Endodermal cell (in vitro differentiated cells): Measurements from ENCODE around the gene NEDD4L. TPM values are rescaled to one million over a fixed set of nuclear protein-coding genes. Genes with fewer than 3 reads are reported as not detected.

Experiments used
- DNase-seq: peaks from one replicate; pipeline ENCODE4 v3.0.0-alpha.2; 2017
- H3K27ac ChIP-seq: 2 replicates; pipeline ENCODE4 v1.5.1; 2013; ENCODE audit warnings: mild to moderate bottlenecking, low read depth, low read length, moderate library complexity
- H3K27me3 ChIP-seq: 2 replicates; pipeline ENCODE4 v1.6.1; 2013; ENCODE audit warnings: mild to moderate bottlenecking, low read length, moderate library complexity; ENCODE audit not compliant: insufficient read depth, control insufficient read depth, poor library complexity, severe bottlenecking
- H3K36me3 ChIP-seq: 2 replicates; pipeline ENCODE4 v1.7.0; 2013; ENCODE audit warnings: mild to moderate bottlenecking, low read length, moderate library complexity; ENCODE audit not compliant: control insufficient read depth, insufficient read depth
- H3K4me1 ChIP-seq: one replicate; pipeline ENCODE4 v1.7.0; 2013; ENCODE audit warnings: low read length; ENCODE audit not compliant: control insufficient read depth, insufficient read depth
- H3K4me3 ChIP-seq: 2 replicates; pipeline ENCODE4 v1.5.1; 2013; ENCODE audit warnings: mild to moderate bottlenecking, low read length, moderate library complexity
- H3K9ac ChIP-seq: 2 replicates; pipeline ENCODE4 v1.6.1; 2013; ENCODE audit warnings: mild to moderate bottlenecking, low read length, moderate library complexity; ENCODE audit not compliant: poor library complexity, severe bottlenecking; ENCODE audit errors: extremely low read depth
- H3K9me3 ChIP-seq: 2 replicates; pipeline ENCODE4 v1.6.1; 2013; ENCODE audit warnings: mild to moderate bottlenecking, low read length, moderate library complexity; ENCODE audit not compliant: control insufficient read depth
- H3K27ac Mint-ChIP-seq: 2 replicates; pipeline ENCODE4 v1.8.0; 2020; ENCODE audit warnings: mixed read lengths
- H3K27me3 Mint-ChIP-seq: 2 replicates; pipeline ENCODE4 v1.8.0; 2021; ENCODE audit warnings: mild to moderate bottlenecking, mixed read lengths; ENCODE audit not compliant: insufficient read depth
- H3K36me3 Mint-ChIP-seq: 2 replicates; pipeline ENCODE4 v1.8.0; 2020; ENCODE audit warnings: low read depth, mixed read lengths
- H3K4me1 Mint-ChIP-seq: 2 replicates; pipeline ENCODE4 v1.8.0; 2020; ENCODE audit warnings: mixed read lengths
- H3K4me3 Mint-ChIP-seq: 2 replicates; pipeline ENCODE4 v1.8.0; 2020; ENCODE audit warnings: mild to moderate bottlenecking, moderate library complexity, mixed read lengths
- H3K9me3 Mint-ChIP-seq: 2 replicates; pipeline ENCODE4 v1.8.0; 2020; ENCODE audit warnings: mild to moderate bottlenecking, mixed read lengths
- CTCF ChIP-seq: fragments of 200-600 bp; sonication (generic); conservative IDR thresholded peaks from 2 replicates; pipeline ENCODE4 v1.5.0; 2021; ENCODE audit warnings: antibody characterized with exemption, mild to moderate bottlenecking
- WGBS, 2 experiments: methylation state at CpG; one replicate each; pipeline versions ENCODE4 v1.1.5 to v1.1.7; 2013; ENCODE audit warnings: missing lambda C conversion rate in 2 of 2, mixed read lengths in 1 of 2; ENCODE audit not compliant: insufficient coverage in 1 of 2, insufficient read length in 1 of 2; 5-methylcytosine and 5-hydroxymethylcytosine counted together
- total RNA-seq, 2 donors: library from RNA; stranded (reverse); fragmentation: NEBNext Ultra II Directional in 1 of 2; extraction: Animal tissue kit (Norgen Biotek cat#: 25700) in 1 of 2; gene quantifications; 2 replicates in 1 of 2; 3 replicates in 1 of 2; pipeline ENCODE4 v1.2.1, GENCODE V29; 2021

NEDD4L gene
- total RNA-seq, 2 donors from 2014 or later, result 70.5 to 75.3 TPM

GRCh38 chr18:58104096-58104495 lies 60.1 kb downstream of the NEDD4L start:
- Mint-ChIP-seq H3K27me3 (peaks cover 1% of the 10 kb centered on the region), H3K4me1 (peaks cover 54% of the 10 kb centered on the region), H3K36me3 (peaks cover 8% of the 10 kb centered on the region), H3K4me3 (no peak overlapping the region), H3K27ac (no peak overlapping the region), H3K9me3 (no peaks in the 10 kb centered on the region)
- Histone ChIP-seq H3K9ac (no peak overlapping the region), H3K27me3 (no peaks in the 10 kb centered on the region), H3K4me3 (no peak overlapping the region), H3K9me3 (no peaks in the 10 kb centered on the region), H3K27ac (no peak overlapping the region), H3K4me1 (peaks cover 11% of the 10 kb centered on the region), H3K36me3 (no peaks in the 10 kb centered on the region)
- peak; percentile 29 for DNase-seq
- TF ChIP-seq CTCF, result no peak
- 87 to 88% methylated on average over 9 to 12 of the region's 12 CpGs for WGBS, 2 experiments

GRCh38 chr18:58105206-58105887 lies 61.3 kb downstream of the NEDD4L start:
- Histone ChIP-seq H3K9ac (no peak overlapping the region), H3K27ac (no peak overlapping the region), H3K4me1 (peaks cover 11% of the 10 kb centered on the region), H3K9me3 (no peaks in the 10 kb centered on the region), H3K27me3 (no peaks in the 10 kb centered on the region), H3K36me3 (no peaks in the 10 kb centered on the region), H3K4me3 (no peak overlapping the region)
- Mint-ChIP-seq H3K9me3 (no peaks in the 10 kb centered on the region), H3K27ac (no peak overlapping the region), H3K27me3 (peaks cover 7% of the 10 kb centered on the region), H3K4me1 (peaks cover 44% of the 10 kb centered on the region), H3K4me3 (no peak overlapping the region), H3K36me3 (peaks cover 8% of the 10 kb centered on the region)
- no peak for TF ChIP-seq CTCF
- WGBS, 2 experiments, result 88 to 92% methylated on average over 5 to 9 of the region's 10 CpGs
- DNase-seq, result peak; percentile 46

- Histone ChIP-seq H3K4me1 (peaks cover 11% of the 10 kb centered on the region), H3K27me3 (no peaks in the 10 kb centered on the region), H3K36me3 (no peaks in the 10 kb centered on the region), H3K9me3 (no peaks in the 10 kb centered on the region), H3K9ac (no peak overlapping the region), H3K4me3 (no peak overlapping the region), H3K27ac (no peak overlapping the region)
- H3K4me1 Mint-ChIP-seq, result peaks cover 44% of the 10 kb centered on the region
- TF ChIP-seq CTCF, result no peak
- 56 to 85% methylated on average over 1 to 3 of the region's 3 CpGs for WGBS, 2 experiments
- peaks cover 8% of the 10 kb centered on the region for H3K36me3 Mint-ChIP-seq
- H3K27ac Mint-ChIP-seq, result no peak overlapping the region
- no peak for DNase-seq
- H3K4me3 Mint-ChIP-seq, result no peak overlapping the region
- H3K27me3 Mint-ChIP-seq, result peaks cover 11% of the 10 kb centered on the region
- no peaks in the 10 kb centered on the region for H3K9me3 Mint-ChIP-seq
These were observed 61.8 kb downstream of the NEDD4L start for GRCh38 chr18:58105888-58106260.
